Central memory CD4-positive, alpha-beta T cell (primary cell): ENCODE data around the gene MGME1.
A peak's percentile ranks its signal among the peaks of the same experiment; 100 is the strongest.

ENCODE experiments used
- DNase-seq: peaks from one replicate; pipeline ENCODE4 v3.0.0; 2022
- total RNA-seq, 3 experiments: gene quantifications; one replicate each; lab custom pipeline; 2026; lab: John Stamatoyannopoulos, UW

Gene MGME1, protein sequence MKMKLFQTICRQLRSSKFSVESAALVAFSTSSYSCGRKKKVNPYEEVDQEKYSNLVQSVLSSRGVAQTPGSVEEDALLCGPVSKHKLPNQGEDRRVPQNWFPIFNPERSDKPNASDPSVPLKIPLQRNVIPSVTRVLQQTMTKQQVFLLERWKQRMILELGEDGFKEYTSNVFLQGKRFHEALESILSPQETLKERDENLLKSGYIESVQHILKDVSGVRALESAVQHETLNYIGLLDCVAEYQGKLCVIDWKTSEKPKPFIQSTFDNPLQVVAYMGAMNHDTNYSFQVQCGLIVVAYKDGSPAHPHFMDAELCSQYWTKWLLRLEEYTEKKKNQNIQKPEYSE
- 16.4 to 20.6 (median 17.3) reads per million in 3 experiments for total RNA-seq

DNA sequence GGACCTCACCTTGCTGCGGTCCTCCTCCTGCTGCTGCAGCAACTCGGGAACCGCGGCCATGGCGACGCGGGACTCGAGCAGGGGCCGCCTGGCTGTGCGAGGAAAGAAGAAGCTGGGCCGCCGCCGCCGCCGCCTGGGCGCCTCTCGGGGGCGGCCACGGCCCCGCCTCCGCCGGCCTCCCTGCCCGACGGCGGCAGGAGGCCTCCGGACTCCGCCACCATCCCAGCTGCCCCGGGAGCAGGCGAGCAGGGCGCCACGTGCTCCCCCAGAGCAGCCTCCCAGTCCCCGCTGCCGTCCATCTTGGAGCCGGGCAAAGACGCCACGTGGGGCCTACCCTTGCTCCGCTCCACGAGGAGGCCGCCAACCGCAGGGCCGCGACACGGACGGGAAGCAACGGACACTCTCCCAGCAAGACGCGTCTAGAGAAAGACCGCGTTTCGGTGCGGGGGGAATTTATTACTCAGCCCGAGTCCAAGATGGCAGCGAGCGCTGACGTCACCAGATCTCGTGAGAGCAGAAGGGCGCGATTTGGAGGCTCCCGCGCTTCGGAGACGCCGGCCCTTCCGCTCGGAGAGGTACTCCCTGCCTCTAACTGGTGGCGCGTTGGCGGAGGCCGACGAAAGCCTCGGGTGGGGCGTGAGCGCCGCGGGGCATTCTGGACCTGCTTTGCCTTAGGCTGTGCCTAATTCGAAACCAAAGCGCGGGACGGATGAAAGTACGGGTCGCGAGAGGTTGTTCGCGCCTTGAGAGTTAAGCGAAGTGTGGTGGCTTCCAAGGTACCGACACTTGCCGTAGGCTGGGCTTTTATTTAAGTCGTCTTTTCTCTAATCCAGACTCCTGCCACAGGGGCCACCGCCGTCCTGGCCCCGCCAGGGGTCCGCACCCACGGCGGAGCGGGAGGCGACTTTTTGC is at the start of gene MGME1, which contains the start of gene SNX5:
Gene MGME1 (plus strand): TSS at position 653 of the 912 bp plus-strand sequence. CDS start 842 bp downstream, outside the sequence.
Gene SNX5 (minus strand): TSS at position 429 of the 912 bp plus-strand sequence. CDS start 369 bp downstream, at position 60.
- DNase-seq = peak; percentile 99

DNA sequence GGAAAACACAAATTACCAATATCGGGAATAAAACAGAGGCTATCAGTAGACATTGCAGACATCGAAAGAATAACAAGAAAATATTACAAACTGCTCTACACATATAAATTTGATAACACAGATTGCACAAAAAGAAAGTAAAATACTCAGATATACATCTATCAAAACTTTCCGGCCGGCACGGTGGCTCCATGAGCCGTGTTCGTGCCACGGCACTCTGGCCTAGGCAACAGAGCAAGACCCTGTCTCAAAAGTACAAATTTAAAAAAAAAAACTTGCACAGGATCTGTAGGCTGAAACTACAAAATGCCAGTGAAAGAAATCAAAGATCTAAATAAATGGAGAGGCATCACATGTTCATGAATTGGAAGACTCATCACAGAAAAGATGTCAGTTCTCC is 49.7 kb upstream of the MGME1 start:
- DNase-seq = no peak

DNA sequence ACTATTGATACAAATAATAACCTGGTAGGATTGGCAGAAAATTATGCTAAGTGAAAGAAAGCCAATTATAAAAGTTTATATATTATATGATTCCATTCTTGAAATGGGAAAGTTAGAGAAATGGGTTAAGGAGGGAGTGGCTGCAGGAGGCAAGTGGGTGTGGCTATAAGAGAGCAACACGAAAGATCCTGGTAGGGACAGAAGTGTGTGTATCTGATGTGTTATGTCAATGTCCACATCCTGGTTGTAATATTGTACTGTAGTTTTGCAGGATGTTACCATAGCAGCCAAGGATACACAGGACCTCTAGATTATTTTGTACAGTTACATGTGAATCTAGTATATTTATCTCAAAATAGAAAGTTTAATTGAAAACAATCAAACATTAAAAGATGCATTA is 47.0 kb upstream of the MGME1 start:
- no peak for DNase-seq

DNA sequence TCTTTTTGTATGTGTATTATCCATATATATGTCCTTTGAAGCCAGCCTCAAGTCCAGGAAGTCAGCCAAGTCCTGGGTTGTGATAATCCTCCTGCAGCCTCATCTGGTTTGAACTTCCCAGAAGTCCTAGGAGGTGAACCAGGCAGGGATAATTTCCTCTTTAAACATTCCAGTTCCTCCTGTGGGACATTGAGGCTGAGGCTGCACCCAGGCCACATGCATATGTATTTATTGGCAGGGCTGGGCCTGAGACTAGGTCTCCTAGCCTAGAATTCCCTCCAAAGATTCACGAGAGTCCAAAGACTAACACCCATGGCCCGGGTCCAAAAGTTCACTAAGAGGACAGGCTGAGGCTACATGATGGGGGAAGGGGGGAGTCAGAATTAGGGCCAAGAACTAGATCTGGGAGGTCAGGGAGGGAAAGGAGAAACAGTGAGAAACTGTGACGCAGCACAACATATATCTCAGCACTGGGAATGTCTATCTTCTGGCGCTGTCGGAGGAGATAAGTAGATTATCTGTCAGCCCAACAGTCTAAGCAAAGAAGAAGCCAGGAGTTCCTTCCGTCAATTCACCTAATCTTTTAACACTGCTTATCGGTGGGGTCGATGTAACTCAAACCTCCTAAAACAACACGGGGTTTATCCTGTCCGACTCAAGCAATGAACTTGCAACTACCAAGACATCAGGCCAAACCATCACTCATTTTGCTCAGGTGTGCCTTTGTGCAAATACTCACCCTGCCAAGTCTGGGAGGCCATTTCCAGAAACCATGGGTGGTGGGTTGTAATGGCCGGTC is 43.5 kb upstream of the MGME1 start:
- no peak for DNase-seq

DNA sequence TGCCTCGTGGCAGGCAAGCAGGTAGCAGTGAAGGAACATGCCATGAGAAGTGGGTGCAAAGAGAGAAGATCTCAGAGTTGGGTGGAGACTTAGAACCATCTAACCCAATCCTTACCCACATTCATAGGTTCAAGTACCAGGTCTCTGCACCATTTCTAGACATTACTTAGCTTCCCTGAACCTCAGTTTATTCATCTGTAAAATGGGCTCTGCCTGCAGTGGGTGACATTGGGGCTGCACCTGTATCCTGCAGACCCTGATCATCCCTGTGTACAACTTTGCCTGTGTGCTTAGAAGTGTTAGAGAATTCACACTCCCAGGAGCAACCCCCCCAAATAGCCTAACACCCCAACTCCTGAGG is 42.9 kb upstream of the MGME1 start:
- DNase-seq = no peak

DNA sequence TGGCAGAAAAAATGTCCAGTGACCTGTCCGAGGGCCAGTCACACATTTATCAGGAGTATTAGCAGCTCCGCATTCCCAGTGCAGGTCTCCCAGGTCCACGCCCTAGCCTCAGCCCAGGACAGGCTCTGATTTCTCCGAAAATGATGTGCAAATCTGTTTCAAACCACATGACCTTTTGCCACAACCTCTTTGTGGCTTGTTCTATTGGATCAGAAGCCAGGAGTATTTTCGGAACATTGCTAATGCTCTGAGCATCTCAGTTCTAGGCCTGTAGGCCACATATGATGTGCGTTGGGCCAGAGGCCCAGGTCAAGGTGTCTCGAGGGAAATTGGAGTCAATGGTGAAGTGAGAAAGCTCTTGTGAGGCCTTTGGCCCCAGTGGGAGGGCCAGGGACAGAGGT is 40.6 kb upstream of the MGME1 start:
- DNase-seq = no peak

DNA sequence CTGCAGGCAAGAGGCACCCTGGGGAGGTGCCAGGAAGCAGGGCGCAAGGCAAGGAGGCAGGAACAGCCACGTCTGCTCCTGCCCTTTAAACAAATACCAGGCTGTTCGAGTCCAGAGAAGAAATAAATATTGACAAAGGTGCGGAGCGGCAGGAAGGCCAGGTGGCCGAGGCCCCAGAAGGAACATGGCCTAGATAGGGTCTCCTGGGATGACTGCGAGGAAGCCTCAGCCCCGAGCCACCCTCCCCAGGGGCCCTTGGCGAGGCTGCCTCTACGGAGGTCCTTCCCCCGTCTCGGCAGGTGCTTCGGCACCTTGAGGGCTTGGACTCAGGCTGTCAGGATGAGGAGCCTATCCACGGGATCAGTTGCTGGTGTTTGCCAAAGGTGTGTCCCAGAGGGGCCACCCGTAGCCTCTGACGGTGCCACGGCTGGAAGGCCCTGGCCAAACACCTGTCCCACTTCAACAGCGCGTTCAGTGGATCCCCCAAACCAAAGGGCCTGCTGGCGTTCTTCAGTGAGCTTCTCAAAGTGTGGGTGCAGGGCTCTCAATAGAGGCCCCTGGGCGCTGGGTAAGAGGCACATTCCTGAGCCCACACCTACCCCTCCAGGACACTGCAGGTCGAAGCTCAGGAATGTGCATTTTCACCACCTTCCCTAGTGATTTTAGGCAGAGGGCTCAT is 40.0 kb upstream of the MGME1 start:
- DNase-seq = no peak

DNA sequence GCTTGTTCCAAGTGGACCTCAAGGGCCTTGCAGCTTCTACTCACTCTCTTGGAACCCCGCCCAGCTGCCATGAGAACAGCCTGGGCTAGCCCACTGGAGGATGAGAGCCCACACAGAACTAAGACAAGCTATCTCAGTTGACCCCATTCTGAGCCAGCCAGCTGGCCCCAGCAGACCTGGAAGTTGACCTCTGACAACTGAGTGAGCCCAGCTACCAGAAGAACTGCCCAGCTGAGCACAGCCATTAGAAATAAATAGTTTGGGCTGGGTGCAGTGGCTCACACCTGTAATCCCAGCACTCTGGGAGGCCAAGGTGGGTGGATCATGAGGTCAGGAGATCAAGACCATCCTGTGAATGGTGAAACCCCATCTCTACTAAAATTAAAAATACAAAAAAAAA is 37.3 kb upstream of the MGME1 start:
- DNase-seq = no peak

DNA sequence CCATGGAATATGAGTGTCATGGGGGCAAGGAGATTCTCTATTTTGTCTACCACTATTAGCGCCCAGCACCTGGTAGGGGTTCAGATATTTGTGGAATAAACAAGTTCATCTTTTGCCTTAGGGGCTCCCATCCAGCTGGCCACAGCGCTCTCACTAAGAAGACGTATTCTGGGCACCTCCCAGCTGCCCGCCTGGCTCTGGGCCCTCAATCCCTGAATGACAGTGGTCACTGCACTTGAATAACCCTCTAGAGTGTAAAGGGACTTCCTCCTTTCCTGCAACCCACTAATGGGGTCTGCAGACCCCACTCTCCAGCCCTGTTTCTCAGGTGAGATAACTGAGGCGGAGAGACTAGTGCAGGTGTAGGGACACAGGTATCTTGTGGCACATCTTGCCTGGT is 36.4 kb upstream of the MGME1 start:
- no peak for DNase-seq

DNA sequence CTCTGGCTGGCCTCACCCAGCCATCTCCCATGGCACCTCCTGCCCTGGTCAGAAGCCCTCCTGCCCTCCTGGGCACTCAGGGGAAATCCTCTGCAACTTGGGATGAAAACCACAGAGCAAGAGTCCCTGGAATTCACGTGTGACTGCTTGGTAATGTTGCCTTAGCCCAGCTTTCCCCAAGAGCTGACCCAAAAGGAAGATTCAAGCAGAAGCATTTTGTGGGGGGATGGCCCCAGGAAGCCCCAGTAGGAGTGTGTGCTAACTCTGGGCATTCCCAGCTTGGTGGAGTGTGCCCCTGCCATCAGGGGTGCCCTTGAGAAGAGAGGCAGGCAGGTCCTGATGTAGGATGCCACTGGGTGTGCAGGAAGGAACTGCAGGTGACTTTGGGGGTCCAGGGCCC is 35.7 kb upstream of the MGME1 start:
- DNase-seq = no peak

DNA sequence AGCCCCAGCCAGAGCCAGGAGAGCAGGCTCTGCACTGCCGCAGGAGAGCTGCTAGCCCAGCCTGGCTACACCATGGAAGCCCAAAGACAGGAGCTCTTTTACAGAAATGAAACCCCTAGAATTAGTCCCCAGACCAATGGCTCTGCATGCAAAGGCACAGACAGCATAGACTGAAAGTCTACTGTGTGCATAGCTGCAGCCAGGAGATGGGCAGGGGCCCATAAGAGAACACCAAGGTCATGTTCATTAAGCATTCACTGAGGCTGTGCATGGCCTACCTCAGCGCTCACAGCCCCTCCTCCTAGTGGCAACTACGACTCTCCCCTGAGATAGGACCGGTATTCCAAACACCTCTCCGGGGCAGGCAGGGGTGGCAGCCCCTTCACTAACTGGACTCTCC is 35.1 kb upstream of the MGME1 start:
- DNase-seq = no peak

DNA sequence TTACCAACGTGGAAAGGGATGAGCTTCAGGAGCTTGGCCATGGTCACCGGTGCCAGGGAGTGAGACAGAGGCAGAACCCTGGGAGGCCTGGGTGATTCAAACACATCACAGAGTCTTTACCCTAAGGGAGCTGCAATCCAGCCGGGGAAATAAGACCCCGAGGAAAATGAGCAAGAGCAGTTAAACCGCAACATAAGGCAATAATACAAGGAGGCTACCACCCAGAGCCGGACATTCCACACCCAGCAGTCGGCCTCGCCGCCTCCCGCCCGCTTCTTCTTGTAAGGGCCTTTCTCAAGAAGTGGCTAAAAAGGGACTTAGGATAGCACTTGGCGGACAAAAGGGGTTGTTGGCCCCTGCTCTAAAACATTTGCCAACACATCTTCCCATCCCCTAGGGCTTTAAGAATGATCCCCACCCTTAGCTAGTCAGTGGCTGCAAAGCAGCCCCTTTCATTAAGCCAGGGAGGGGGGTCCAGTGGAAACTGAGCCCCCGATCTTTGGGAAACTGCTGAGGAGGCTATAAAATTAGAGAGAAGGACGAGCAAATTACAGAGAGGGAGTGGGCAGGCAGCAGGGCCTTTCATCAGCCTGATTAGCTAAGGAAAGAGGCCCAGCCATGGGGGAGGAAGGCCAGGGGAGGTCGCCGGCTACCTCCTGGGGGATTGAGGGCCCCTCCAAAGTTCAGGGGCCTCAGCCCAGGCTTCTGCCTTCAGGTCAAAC is 34.5 kb upstream of the MGME1 start:
- no peak for DNase-seq

DNA sequence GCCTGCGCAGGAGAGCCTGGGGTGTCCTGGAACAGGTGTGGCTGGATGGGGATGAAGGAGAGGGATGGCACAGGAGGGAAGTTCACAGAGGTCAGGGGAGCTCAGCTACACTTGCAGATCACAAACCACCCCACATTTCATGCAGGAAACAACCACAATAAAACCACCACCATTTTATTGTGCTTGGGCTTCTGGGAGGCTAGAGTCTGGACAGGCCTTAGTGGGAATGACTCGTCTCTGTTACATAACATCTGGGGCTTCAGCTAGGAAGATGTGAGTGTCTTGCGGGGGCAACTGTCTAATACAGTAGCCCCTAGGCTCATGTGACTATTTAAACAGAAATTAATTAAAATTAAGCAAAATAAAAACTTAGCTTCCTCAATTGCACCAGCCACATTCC is 33.6 kb upstream of the MGME1 start:
- no peak for DNase-seq

DNA sequence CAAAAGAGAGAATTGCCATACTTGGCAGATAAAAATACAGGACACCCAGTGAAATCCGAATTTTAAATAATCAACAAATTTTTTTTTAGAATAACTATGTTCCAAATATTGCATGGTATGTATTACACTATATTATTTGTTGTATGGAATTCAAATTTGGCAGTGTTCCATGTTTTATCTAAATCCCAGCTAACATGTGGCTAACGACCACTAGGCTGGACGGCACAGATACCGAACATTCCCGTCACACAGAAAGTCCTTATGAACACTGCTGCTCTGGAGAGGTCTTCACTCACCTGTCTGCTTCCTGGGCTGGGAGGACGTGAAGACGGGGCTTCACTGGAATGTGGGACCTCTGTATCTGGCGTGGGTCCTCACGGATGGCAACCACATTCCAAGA is 33.1 kb upstream of the MGME1 start:
- no peak for DNase-seq

DNA sequence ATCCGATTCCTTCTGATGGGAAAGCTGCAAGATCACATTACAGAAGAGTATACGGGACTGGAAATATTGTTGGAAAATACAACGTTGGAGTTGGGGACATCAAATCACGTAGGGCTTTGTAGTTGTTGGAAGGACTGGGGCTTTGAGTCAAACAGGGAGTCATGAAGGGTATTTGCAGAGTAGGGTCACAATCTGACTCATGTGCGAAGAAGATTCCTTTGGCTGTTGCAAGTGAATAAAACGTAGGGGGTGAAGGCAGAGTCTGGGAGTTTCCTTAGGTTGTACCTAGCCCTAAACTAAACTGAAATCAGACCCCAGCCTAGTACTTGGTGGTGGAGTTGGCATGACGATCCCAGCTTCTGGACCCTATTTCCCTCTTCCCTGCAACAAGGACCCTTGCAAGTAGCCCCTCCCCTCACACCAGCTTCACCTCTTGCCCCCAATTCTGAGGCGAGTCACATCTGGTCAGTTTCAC is 32.5 kb upstream of the MGME1 start:
- no peak for DNase-seq

DNA sequence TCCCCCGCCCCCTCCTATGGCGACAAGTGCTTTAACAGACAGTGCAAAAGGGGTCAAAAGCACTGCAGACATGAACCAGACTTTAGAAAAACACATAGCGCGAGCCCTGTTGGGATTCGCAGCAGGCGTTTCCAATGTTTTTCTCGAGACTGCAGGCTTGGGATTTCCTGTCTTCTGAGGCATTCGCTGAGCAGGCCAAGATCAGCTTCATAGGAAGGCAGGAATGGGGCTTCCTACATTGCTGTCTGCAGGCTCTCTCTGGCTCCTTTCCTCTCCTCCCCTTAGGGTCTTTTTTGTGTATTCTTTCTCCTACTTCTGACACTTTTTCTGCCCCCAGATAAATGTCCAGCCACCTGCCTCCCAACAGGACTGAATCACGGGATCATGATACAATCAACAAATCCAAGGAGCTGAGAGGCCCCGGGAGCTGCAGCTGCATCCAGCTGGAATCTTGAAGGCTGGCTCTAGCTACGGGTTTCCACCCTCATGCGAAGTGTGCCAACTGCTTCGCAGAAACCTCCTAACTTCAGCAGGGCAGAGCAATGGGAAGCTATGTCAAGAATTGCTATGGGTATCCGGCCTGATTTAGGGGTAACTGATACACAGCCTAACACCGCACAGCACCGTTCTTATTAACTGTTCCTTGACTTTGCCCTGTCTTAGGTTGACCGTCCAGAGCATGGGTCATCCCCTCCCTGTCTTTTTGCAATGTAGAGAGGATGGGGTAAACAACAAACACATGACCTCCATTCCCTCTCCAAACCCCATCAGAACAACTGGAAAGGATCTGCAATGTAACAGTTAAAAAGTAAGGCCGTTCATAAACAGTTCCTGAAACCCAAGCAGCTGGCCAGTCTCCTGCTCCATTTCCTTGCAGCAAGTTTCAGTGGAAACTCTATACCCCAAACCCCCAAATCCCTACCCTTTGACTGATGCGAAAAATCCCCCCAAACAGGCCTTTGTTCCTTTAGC is 31.8 kb upstream of the MGME1 start:
- DNase-seq = no peak

DNA sequence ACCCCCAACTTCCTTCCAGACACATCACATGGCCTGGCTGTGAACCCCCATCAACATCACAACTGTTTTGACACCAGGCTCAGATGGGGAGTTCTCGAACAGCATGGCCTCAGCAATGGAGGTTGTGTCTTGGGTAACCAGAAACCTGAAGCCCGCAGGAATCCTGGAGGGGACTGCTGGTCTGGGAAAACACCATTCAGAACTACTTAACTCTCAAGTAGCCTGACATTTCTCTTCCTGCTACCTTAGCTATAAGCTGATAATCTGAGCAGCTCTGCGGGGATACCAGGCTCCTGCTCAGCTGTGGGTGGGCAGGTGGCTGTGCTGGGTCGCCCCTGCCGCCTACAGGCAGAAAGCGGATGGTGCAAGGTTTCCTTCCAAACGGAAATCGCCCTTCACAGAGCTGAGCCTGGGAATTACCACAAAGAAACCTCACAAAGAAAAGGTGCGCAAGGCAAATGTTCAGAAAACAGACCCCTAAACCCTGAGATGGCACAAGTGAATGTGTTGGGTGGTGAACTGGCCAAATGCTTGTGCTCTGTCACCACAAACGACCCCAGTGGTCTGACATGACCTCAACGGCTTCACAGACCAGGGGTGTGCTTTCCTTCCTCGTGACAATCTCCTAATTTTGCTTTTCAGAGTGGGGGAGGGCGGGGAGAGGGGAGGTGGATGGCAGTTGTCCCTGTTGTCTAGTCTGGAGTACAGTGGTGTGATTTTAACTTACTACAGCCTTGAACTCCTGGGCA is 29.8 kb upstream of the MGME1 start:
- peak; percentile 36 for DNase-seq

DNA sequence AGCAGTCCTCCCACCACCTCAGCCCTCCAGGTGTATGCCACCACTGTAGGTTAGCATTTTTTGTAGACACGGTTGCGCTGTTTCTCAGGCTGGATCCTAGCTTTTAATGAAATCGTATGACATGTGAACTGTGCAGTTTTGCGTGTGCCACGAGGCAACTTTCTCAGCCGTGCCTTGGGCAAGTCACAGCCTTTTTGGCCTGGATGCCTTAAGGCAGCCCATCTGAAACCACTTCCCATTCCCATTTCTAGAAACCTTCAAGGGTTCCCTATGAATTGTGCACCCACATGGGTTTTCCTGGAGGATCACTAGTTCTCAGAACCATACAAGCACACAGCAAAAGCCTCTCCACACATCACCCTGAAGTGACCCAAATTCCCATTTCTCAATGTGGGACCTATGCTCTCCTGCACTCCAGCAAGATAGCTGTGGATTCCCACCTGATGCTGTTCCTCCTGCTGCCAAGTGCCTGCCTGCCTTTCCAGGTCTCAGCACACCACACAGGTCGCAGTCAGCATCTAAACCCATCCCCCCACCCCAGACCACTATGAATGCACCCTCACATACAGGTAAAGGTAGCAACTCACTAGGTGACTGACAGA is 29.1 kb upstream of the MGME1 start:
- DNase-seq = no peak
